ENCODE data around the gene AR. TPM values are rescaled to one million over a fixed set of nuclear protein-coding genes. Genes with fewer than 3 reads are reported as not detected.

The AR gene
- total and polyA plus RNA-seq, 10 of the 15 experiments (the other 5 are each of a cell fraction or from before 2014, with no cell fraction given), result 0.07 to 0.09 (median 0.08) TPM; not detected in 7

DNA sequence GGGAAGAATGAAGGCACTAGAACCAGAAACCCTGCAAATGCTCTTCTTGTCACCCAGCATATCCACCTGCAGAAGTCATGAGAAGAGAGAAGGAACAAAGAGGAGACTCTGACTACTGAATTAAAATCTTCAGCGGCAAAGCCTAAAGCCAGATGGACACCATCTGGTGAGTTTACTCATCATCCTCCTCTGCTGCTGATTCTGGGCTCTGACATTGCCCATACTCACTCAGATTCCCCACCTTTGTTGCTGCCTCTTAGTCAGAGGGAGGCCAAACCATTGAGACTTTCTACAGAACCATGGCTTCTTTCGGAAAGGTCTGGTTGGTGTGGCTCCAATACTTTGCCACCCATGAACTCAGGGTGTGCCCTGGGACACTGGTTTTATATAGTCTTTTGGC, 181.7 kb downstream of the AR start:
- CTCF ChIA-PET, result no interaction called here
- Histone ChIP-seq H3K9ac (ENCODE audit: control insufficient read depth, insufficient read depth, low read length) (no peak overlapping the region), H3K9me3 (replicated peaks; ENCODE audit: control insufficient read depth, insufficient read depth, low read length) (no peaks in the 10 kb centered on the region), H3K4me1 (ENCODE audit: control insufficient read depth, insufficient read depth, low read length) (no peaks in the 10 kb centered on the region), H3K4me2 (ENCODE audit: control insufficient read depth, insufficient read depth) (no peak overlapping the region), H3K27me3 (replicated peaks in 1 of 2; ENCODE audit: control insufficient read depth in 2 of 2, insufficient read depth in 2 of 2, low read length in 1 of 2) (no peaks in the 10 kb centered on the region), H3K4me3 (no peak overlapping the region), H3K79me2 (ENCODE audit: control insufficient read depth, insufficient read depth, low read length) (no peaks in the 10 kb centered on the region), H3K27ac (ENCODE audit: control insufficient read depth, insufficient read depth) (no peak overlapping the region), H2AFZ (ENCODE audit: control insufficient read depth, low read depth, low read length) (no peak overlapping the region), H4K20me1 (ENCODE audit: control insufficient read depth, insufficient read depth) (no peaks in the 10 kb centered on the region), H3K36me3 (ENCODE audit: control insufficient read depth in 2 of 2, insufficient read depth in 2 of 2, low read length in 1 of 2) (no peaks in the 10 kb centered on the region)
- no peak for FAIRE-seq
- no TSS peak for BruUV-seq (replicated peaks)
- no peak for TF ChIP-seq RFX5 (IDR thresholded peaks at IDR 0.05; ENCODE audit: low read depth, low read length)
- no peak for TF ChIP-seq POLR2AphosphoS2 (IDR thresholded peaks at IDR 0.05; ENCODE audit: low read depth, low read length)
- no peak for TF ChIP-seq NR2F1 (conservative IDR thresholded peaks at IDR 0.05)
- no peak for TF ChIP-seq POU2F2 (IDR thresholded peaks at IDR 0.05; ENCODE audit: borderline replicate concordance, low read depth, low read length)
- in situ Hi-C loops (cut with MboI) (no loop called here), intact Hi-C loops (cut with micrococcal nuclease; ENCODE audit: unreplicated experiment) (no loop called here)
- SMC1A ChIA-PET (ENCODE audit: uncharacterized antibody, unreplicated experiment), result interaction anchor here (0.9 kb wide), 1 partner anchor 20 kb away, joined by 3 read pairs; no protein-coding TSS in a partner anchor
- 70% methylated on average over 2 of the region's 2 CpGs for WGBS (ENCODE audit: insufficient coverage, insufficient replicate concordance, low lambda C conversion rate, missing lambda C conversion rate)
- RAD21 ChIA-PET (ENCODE audit: unreplicated experiment), result interaction anchor here (1.0 kb wide), 1 partner anchor 8 kb away, joined by 3 read pairs; no protein-coding TSS in a partner anchor
- POLR2A ChIA-PET, result interaction anchor here (0.5 kb wide), 1 partner anchor 1559 kb away, joined by 3 read pairs; no protein-coding TSS in a partner anchor
- no peak for ATAC-seq
- no peak for DNase-seq (ENCODE audit: low read depth, low spot score)

DNA sequence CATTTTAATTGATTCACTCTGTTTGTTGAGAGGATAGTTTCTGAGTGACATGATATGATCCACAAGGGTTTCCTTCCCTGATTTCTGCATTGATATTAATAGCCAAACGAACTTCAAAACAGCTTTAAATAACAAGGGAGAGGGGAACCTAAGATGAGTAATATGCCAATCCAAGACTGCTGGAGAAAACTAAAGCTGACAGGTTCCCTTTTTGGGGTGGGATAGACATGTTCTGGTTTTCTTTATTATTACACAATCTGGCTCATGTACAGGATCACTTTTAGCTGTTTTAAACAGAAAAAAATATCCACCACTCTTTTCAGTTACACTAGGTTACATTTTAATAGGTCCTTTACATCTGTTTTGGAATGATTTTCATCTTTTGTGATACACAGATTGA, 182.2 kb downstream of the AR start:
- FAIRE-seq, result no peak
- intact Hi-C loops (cut with micrococcal nuclease; ENCODE audit: unreplicated experiment), result no loop called here

More for the DNA sequence above, 182.2 kb downstream of the AR start:
- SMC1A ChIA-PET (ENCODE audit: uncharacterized antibody, unreplicated experiment), result interaction anchor here (0.6 to 1.1 kb wide), 3 partner anchors 10 to 1559 kb away, joined by 3 to 6 read pairs (median 3); no protein-coding TSS in a partner anchor
- no TSS peak for BruUV-seq (replicated peaks)
- ATAC-seq, result no peak
- Histone ChIP-seq H3K9me3 (replicated peaks; ENCODE audit: control insufficient read depth, insufficient read depth, low read length) (no peaks in the 10 kb centered on the region), H3K4me3 (no peak overlapping the region), H3K79me2 (ENCODE audit: control insufficient read depth, insufficient read depth, low read length) (no peaks in the 10 kb centered on the region), H2AFZ (ENCODE audit: control insufficient read depth, low read depth, low read length) (no peak overlapping the region), H3K27ac (ENCODE audit: control insufficient read depth, insufficient read depth) (no peak overlapping the region), H3K4me1 (ENCODE audit: control insufficient read depth, insufficient read depth, low read length) (no peaks in the 10 kb centered on the region), H3K9ac (ENCODE audit: control insufficient read depth, insufficient read depth, low read length) (no peak overlapping the region), H3K27me3 (replicated peaks in 1 of 2; ENCODE audit: control insufficient read depth in 2 of 2, insufficient read depth in 2 of 2, low read length in 1 of 2) (no peaks in the 10 kb centered on the region), H3K4me2 (ENCODE audit: control insufficient read depth, insufficient read depth) (no peak overlapping the region), H4K20me1 (ENCODE audit: control insufficient read depth, insufficient read depth) (no peaks in the 10 kb centered on the region), H3K36me3 (ENCODE audit: control insufficient read depth in 2 of 2, insufficient read depth in 2 of 2, low read length in 1 of 2) (no peaks in the 10 kb centered on the region)
- RAD21 ChIA-PET (ENCODE audit: unreplicated experiment), result interaction anchor here (1.0 kb wide), 1 partner anchor 8 kb away, joined by 3 read pairs; no protein-coding TSS in a partner anchor
- DNase-seq (ENCODE audit: low read depth, low spot score), result no peak
- 0% methylated on average over 1 of the region's 1 CpG for WGBS (ENCODE audit: insufficient coverage, insufficient replicate concordance, low lambda C conversion rate, missing lambda C conversion rate)
- no peak for TF ChIP-seq HDGF (IDR thresholded peaks at IDR 0.05)
- no peak for TF ChIP-seq CBX5 (IDR thresholded peaks at IDR 0.05; ENCODE audit: low read depth)
- TF ChIP-seq IRF4 (IDR thresholded peaks at IDR 0.05; ENCODE audit: low read depth, low read length), result no peak
- TF ChIP-seq CREB1 (IDR thresholded peaks at IDR 0.05; ENCODE audit: low read depth), result no peak
- no peak for TF ChIP-seq NRF1 (conservative IDR thresholded peaks at IDR 0.05; ENCODE audit: low read depth, low read length)
- CTCF ChIA-PET, result interaction anchor here (0.6 to 1.2 kb wide), 2 partner anchors 12 to 294 kb away, joined by 3 read pairs; no protein-coding TSS in a partner anchor
- in situ Hi-C loops (cut with MboI), result no loop called here
- POLR2A ChIA-PET, result no interaction called here

Measured in GM12878 (cell line).